ENCODE measurements around the gene PRSS8.

Gene PRSS8

DNA sequence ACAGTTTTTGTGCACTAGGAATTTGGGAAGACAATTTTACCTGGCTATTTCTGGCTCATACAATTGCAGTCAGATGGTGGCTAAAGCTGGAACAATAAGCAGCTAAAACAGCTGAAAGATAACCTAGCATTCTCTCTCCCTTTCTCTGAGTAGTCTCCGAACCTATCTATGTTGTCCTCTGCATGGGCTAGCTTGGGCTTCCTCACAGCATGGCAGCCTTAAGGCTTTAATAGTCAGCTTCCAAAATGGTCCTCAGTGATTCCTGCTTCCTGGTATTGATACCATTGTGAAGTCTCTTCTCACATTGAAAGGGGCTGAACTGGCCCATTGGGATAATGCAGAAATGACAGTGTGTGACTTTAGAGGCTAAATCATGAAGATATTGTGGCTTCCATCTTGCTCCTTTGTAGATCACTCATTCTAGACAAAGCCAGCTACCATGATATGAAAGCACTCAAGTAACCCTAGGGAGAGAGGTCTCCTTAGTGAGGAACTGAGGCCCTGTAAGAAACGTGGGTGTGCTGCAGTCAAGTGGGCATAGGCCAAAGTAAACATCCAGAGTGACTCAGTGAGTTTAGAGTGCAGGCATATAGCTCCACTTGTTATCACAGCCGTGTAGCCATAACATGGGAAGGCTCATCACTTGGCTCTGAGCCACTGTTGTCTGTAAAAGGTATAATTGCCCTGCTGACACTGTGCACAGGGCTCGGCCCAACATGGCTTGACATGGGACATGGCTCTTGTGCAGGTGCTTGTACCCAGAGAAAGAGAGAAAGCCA lies 35.5 kb downstream of the PRSS8 start:
- no peak for DNase-seq

- peak; percentile 86 for DNase-seq
These were observed 41.0 kb downstream of the PRSS8 start, which contains the start of gene VKORC1 for GRCh38 chr16:31094424-31095120. VKORC1 (minus strand) TSS chr16:31094797; CDS start chr16:31094729, 68 bp downstream.

DNA sequence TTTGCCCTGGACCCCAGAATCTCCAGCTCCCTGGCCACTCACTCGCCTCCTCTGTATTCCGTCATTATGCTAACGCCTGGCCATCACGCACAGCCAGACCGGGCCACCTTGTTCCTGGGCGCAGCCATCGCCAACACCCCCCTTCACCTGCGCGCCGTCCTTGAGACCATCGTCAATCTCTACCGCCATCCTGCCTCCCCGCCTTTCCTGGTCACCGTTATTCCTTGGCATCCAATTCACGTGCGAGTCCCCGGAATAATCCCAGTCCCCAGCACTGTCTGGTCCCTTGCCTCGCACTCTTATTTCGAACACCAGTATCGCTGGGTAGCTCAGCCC lies 41.5 kb downstream of the PRSS8 start:
- DNase-seq, result no peak

DNA sequence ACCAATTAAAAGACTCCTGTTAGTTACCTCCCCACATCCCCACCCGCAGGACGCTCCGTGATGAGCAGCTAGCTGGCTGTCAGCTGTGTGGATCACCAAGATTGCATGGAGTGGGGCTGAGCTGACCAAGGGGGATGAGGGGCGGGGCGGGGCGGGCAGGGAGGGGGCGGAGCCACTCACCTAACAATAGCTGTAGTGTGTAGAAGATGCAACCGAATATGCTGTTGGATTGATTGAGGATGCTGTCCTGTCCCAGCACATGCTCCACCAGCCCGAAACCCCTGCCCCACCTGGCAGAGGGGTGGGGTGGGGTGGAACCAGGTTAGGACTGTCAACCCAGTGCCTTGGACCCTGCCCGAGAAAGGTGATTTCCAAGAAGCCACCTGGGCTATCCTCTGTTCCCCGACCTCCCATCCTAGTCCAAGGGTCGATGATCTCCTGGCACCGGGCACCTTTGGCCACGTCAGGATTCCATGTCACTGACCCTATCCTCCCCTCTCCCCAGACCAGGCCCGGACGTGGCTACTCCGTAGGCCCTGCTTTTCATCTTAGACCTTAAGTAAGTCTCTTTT lies 42.3 kb downstream of the PRSS8 start:
- DNase-seq, result no peak

- DNase-seq, result no peak
These were observed 43.2 kb downstream of the PRSS8 start for GRCh38 chr16:31092330-31092729.

DNA sequence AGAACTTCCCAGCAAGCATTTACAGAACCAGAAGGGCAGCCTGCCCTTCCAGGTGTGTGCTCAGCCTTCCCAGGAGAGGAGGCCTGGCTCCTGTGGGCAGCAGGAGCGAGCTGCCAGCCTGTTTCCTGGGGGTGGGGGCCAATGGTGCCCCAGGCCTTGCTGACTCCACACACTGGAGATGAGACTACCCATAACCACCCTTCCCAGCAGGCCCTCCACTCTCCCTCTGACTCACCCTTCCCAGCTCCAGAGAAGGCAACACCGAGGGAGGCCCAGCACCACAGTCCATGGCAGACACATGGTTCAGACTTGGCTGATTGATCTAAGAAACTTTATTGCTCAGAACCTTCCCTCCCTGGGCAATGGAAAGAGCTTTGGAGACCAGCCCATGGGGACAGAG lies 45.0 kb downstream of the PRSS8 start:
- DNase-seq, result no peak

DNA sequence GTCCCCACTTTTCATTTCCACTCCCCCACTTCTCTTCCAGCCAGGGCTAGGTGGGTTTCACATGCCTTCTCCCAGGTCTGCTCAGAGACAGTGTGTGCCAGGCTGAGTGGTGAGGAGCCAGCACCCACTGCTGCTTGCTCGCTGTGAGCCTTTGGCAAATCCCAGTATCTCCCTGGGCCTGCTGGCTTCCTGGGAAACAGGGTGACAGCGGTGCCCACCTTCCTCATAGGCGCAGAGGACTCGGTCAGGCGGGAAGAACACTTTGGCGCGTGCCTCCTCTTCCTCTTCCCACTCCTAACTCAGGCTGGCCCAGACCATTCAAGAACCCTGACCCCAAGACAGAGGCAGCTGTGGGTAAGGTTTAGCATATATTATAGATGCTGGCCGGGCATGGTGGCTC lies 46.3 kb downstream of the PRSS8 start:
- DNase-seq, result no peak

DNA sequence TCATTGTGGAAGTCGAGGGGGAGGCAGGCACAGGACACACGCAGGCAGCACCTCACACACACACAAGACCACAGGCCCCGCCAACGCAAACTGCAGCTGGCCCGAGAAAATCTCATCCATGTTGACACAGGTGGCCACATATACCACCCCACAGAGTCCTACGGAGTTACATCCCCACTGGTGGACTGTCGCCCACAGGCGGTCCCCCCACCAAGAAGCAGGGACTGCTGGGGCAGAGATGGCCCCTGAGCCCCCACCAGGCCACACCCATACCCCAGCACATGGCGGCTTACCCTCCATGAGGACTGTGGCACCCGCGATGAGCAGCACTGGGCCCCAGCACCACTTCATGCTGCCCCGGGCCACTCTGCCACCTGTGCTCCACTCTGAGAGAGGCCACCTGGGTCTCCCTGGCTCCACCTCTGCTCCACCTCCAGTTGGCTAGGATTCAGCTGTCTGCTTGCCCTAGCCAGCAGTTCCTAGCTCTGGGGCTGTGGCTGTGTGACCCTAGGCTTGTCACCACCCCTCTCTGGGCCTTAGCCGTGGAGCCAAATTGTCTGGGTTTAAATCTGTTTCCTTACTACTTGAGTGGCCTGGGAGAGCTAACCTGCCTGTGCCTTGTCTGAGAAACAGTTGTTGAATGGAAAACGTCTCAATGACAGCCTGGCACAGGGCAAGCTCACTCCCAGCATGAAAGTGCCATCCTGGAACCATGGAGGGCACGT lies 46.9 kb downstream of the PRSS8 start, which contains the start of gene PRSS53:
Gene PRSS53, minus strand, starts transcription at position 485 of the 725 bp plus-strand sequence. Its CDS starts 134 bp downstream, at position 351.
- DNase-seq, result no peak

- no peak for DNase-seq
These were observed 47.6 kb downstream of the PRSS8 start for GRCh38 chr16:31087971-31088370.

- no peak for DNase-seq
These were observed 48.0 kb downstream of the PRSS8 start for GRCh38 chr16:31087481-31087880.

- no peak for DNase-seq
These were observed 49.0 kb downstream of the PRSS8 start for GRCh38 chr16:31086629-31086906.

DNA sequence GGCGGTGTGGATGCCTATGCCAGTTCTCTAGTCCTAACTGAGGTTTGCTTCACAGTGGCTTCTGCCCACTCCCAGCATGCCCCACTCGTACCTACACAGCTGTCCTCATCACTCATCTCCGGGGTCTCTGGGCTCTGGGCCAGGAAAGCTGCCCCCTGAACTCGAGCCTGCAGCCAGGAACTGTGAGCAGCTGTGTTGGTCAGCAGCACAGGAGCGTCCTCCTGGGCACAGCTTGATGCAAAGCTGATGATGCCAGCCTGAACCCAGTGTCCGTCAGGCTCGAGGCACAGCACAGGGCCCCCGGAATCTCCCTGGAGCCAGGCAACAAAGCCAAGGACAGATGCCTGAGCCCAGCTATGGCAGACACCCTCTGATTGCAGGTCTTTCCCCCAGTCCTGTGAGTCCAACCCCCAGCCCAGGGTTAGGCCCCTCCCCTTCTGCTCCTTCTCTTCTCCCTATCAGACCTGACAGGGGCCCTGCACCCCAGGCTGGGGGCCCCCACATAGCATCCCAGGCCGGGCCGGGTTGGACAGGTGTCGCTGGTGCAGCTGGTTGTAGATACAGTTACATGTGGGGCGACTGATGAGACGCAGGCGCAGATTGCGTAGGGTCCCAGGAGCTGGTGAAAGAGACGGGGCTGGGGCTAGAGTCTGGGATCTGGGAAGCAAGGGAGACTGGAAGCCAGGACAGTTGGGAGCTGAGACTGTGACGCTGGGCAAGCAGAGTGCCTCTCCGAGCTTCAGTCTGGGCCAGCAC lies 49.5 kb downstream of the PRSS8 start:
- no peak for DNase-seq

DNA sequence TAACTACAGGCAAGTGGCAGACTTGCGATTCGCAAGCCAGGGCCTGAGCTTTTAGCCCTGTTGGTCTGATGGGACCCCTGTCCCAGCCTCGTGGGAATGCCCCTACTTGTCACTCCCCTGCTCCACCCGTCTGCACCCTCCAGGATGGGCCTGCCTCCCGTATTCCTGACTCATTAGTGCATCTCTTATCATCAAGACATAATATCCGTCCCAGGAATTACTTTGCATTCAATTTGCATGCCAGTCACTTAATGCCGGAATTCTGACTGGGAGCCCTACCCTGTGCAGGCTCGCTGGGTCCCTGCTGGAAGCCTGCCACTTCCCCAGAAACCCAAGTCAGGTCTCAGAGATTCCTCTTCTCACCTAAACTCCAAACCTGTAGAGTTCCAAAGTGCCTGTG lies 50.1 kb downstream of the PRSS8 start:
- DNase-seq, result no peak

DNA sequence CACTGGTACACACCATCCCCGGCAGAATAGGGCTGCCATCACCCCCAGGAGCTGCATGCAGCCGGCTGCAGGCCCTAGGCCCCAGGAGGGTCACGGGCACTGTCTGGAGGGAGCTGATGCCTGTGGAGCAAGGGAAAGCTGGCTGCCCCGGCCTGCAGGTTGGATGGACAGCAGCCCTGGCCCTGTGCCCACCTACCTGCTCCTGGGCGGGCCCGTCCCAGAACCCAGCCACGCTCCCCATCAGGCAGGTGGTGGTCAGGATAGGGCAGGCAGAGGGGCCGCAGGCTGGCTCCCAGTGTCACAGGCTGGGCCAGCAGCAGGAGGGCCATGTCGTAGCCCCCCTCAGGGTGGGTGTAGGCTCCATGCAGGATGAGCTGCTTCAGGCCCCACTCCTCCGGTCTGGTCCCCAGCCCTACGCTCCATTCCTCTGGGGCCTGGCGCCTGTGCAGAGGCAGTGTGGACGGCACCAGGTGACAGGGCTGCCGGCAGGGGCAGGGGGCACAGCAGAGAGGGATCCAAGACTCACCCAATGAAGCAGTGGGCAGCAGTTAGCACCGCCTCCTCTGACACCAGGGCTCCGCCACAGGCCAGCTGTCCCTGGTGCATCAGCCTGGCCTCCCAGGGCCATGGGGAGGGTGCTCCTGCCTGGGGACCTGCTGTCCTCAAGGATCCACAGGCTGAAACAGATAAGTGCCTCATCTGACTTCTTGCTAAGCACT lies 50.8 kb downstream of the PRSS8 start:
- DNase-seq, result no peak

DNA sequence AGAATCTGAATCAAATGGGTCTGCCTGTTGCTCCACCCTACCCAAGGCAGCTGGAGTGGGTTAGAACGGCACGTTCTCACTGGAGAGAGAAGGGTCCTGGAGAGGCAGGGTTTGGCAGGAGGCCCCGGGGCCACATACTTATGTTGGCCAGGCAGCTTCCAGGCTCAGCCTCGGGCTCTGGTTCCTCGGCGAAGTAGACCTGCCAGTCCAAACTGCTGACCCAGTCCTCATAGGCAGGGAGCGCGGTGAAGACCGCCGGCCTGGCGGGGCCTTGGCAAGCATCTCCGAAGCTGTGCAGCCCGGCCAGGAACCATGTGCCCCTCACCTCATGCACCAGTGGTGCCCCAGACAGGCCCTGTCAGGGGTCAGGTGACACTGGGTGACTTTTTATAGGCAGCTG lies 51.5 kb downstream of the PRSS8 start:
- no peak for DNase-seq

DNA sequence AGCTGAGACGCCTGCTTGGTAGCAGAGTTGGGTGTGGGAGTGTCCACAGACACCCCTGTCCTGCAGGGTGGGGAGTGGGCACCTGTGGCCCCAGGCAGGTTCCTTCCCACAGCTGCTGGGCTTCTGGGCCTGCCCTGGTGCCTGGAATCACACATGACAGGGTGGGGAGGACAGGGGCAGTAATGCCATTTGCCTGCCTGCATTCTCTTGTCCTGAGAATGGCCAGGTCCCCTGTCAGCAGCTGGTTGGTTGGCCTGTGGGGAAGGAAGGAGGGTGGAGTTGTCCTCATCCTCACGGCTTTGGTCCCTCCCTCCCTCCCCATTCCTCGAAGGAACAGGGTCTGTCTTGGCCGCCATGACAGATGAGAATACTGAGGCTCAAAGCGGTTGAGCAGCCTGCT lies 52.0 kb downstream of the PRSS8 start:
- DNase-seq, result no peak

DNA sequence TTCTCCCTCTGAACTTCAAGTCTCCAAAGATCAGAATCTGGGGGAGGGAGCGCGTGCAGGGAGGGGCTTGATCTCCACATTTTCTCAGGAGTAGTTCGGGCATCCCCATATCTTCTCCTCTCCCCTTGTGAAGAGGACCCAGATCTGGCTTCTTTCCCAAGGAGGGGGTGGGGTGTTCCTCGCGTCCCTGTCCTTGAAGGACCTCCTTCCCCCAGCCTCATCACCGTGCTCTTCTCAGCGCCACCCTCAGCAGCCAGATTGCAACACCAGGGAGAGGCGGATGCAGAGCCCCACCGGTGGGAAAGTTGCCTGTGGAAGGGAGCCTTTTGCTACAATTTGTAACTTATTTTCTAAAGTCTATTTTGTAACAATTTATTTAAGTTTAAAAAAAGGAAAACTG lies 52.4 kb downstream of the PRSS8 start:
- DNase-seq, result no peak

- DNase-seq, result no peak
These were observed 53.0 kb downstream of the PRSS8 start for GRCh38 chr16:31082368-31083045.

Data from activated naive CD4-positive, alpha-beta T cell treated with anti-CD3 and anti-CD28 coated beads, Interleukin-2, amount 50 U/mL, for 16 hours (primary cell).